IMR-90 (cell line): ENCODE data around the gene CNKSR2. TPM values are rescaled to one million over a fixed set of nuclear protein-coding genes. Genes with fewer than 3 reads are reported as not detected.

Source experiments
- ATAC-seq: fragments of 200-7000 bp; cut with Tn5 transposase; 2 replicates; pipeline ENCODE4 v1.9.1; 2020; ENCODE audit warnings: low read depth, mild to moderate bottlenecking, moderate library complexity
- BruUV-seq: library from RNA; stranded (reverse); fragments of 400-500 nt; replicated peaks from 2 replicates; lab custom pipeline; 2021; lab: Mats Ljungman, UMichigan
- CTCF ChIA-PET: fragments of 300-600 bp; formaldehyde crosslinking; extraction: SDS; loops from one replicate; lab custom pipeline; 2021; ENCODE audit warnings: antibody characterized with exemption; lab: Yijun Ruan, JAX
- POLR2A ChIA-PET: fragments of 300-600 bp; sonication (Branson Sonifier 250); formaldehyde crosslinking; loops from one replicate; lab custom pipeline; 2022; ENCODE audit warnings: antibody characterized with exemption; ENCODE audit not compliant: unreplicated experiment; lab: Charles Lee
- DNase-seq: peaks from one replicate; pipeline ENCODE4 v3.0.0; 2013
- H2AFZ ChIP-seq: replicated peaks from 2 replicates; pipeline ENCODE3; 2013; ENCODE audit warnings: low read length, mild to moderate bottlenecking; ENCODE audit not compliant: poor library complexity
- H2AK5ac ChIP-seq: 2 replicates; pipeline ENCODE4 v1.6.1; 2013; ENCODE audit warnings: low read depth, low read length, inconsistent platforms
- H2AK9ac ChIP-seq: replicated peaks from 2 replicates; pipeline ENCODE3; 2013; ENCODE audit warnings: mild to moderate bottlenecking, low read depth, low read length, moderate library complexity; ENCODE audit not compliant: poor library complexity
- H2BK120ac ChIP-seq: 2 replicates; pipeline ENCODE4 v1.6.1; 2013; ENCODE audit warnings: low read depth, low read length, inconsistent platforms
- H2BK15ac ChIP-seq: 3 replicates; pipeline ENCODE4 v1.6.1; 2013; ENCODE audit warnings: low read depth, low read length, inconsistent platforms
- H2BK20ac ChIP-seq: 2 replicates; pipeline ENCODE4 v1.6.1; 2013; ENCODE audit warnings: low read depth, mild to moderate bottlenecking, inconsistent platforms, low read length, moderate library complexity
- H2BK5ac ChIP-seq: 2 replicates; pipeline ENCODE4 v1.6.1; 2013; ENCODE audit warnings: mild to moderate bottlenecking, low read depth, low read length, inconsistent platforms; ENCODE audit not compliant: poor library complexity, severe bottlenecking
- H3K14ac ChIP-seq: replicated peaks from 2 replicates; pipeline ENCODE4 v1.6.1; 2013; ENCODE audit warnings: low read depth, low read length, inconsistent platforms
- H3K18ac ChIP-seq: 2 replicates; pipeline ENCODE4 v1.6.1; 2013; ENCODE audit warnings: low read depth, low read length, control low read depth
- H3K23ac ChIP-seq: 2 replicates; pipeline ENCODE4 v1.6.1; 2013; ENCODE audit warnings: low read depth, low read length, inconsistent platforms
- H3K27ac ChIP-seq: 2 replicates; pipeline ENCODE4 v1.5.1; 2013; ENCODE audit warnings: mild to moderate bottlenecking, control low read depth, low read length; ENCODE audit not compliant: insufficient read depth
- H3K27me3 ChIP-seq: 2 replicates; pipeline ENCODE4 v1.6.1; 2013; ENCODE audit warnings: low read length; ENCODE audit not compliant: control insufficient read depth, insufficient read depth
- H3K36me3 ChIP-seq: 2 replicates; pipeline ENCODE4 v1.6.1; 2013; ENCODE audit warnings: low read length, mixed read lengths; ENCODE audit not compliant: control insufficient read depth, insufficient read depth
- H3K4ac ChIP-seq: 2 replicates; pipeline ENCODE4 v1.6.1; 2013; ENCODE audit warnings: low read depth, low read length, inconsistent platforms
- H3K4me1 ChIP-seq: 2 replicates; pipeline ENCODE4 v1.6.1; 2013; ENCODE audit warnings: low read length, mixed read lengths; ENCODE audit not compliant: control insufficient read depth, insufficient read depth
- H3K4me2 ChIP-seq: 2 replicates; pipeline ENCODE4 v1.6.1; 2013; ENCODE audit warnings: low read depth, mild to moderate bottlenecking, control low read depth, low read length, moderate library complexity
- H3K4me3 ChIP-seq: 2 replicates; pipeline ENCODE4 v1.5.1; 2013; ENCODE audit warnings: low read depth, mild to moderate bottlenecking, control low read depth, low read length, moderate library complexity; ENCODE audit not compliant: insufficient read depth
- H3K56ac ChIP-seq: 2 replicates; pipeline ENCODE4 v1.6.1; 2013; ENCODE audit warnings: low read length, inconsistent platforms; ENCODE audit not compliant: insufficient read depth; ENCODE audit errors: extremely low read depth
- H3K79me1 ChIP-seq, 2 experiments: 2 replicates each; pipeline ENCODE4 v1.6.1; 2013; ENCODE audit warnings: low read length in 2 of 2, inconsistent platforms in 1 of 2, low read depth in 1 of 2
- H3K9ac ChIP-seq: 2 replicates; pipeline ENCODE4 v1.6.1; 2013; ENCODE audit warnings: low read depth, low read length, control low read depth
- H3K9me1 ChIP-seq: 2 replicates; pipeline ENCODE4 v1.6.1; 2013; ENCODE audit warnings: low read length, inconsistent platforms; ENCODE audit not compliant: insufficient read depth
- H3K9me3 ChIP-seq: 2 replicates; pipeline ENCODE4 v1.6.1; 2013; ENCODE audit warnings: low read length; ENCODE audit not compliant: control insufficient read depth, insufficient read depth
- H4K20me1 ChIP-seq: 2 replicates; pipeline ENCODE4 v1.6.1; 2013; ENCODE audit warnings: low read length, inconsistent platforms; ENCODE audit not compliant: insufficient read depth
- H4K5ac ChIP-seq: 2 replicates; pipeline ENCODE4 v1.6.1; 2013; ENCODE audit warnings: mild to moderate bottlenecking, low read depth, low read length, control low read depth
- H4K8ac ChIP-seq, 2 experiments: 2 replicates each; pipeline ENCODE4 v1.6.1; 2013; ENCODE audit warnings: low read depth in 2 of 2, low read length in 2 of 2, control low read depth in 1 of 2, inconsistent platforms in 1 of 2
- H4K91ac ChIP-seq: 2 replicates; pipeline ENCODE4 v1.6.1; 2013; ENCODE audit warnings: low read depth, low read length, inconsistent platforms; ENCODE audit not compliant: insufficient read depth
- BHLHE40 ChIP-seq: fragments of 150-350 bp; IDR thresholded peaks from 2 replicates; pipeline ENCODE4 v1.6.1; 2016; ENCODE audit warnings: mild to moderate bottlenecking, low read depth, low read length
- CEBPB ChIP-seq: IDR thresholded peaks from 2 replicates; pipeline ENCODE4 v1.6.1; 2012; ENCODE audit warnings: low read depth, low read length, improper control_type of control experiment
- CHD1 ChIP-seq: IDR thresholded peaks from 2 replicates; pipeline ENCODE4 v1.6.1; 2012; ENCODE audit warnings: low read depth, low read length, improper control_type of control experiment
- CTCF ChIP-seq: conservative IDR thresholded peaks from 2 replicates; pipeline ENCODE4 v1.5.1; 2012; ENCODE audit warnings: mild to moderate bottlenecking, low read depth, low read length, improper control_type of control experiment
- FOS ChIP-seq: fragments of 150-350 bp; IDR thresholded peaks from 2 replicates; pipeline ENCODE4 v1.6.1; 2016; ENCODE audit warnings: low read depth, low read length
- MAFK ChIP-seq: IDR thresholded peaks from 2 replicates; pipeline ENCODE4 v1.6.1; 2012; ENCODE audit warnings: low read depth, low read length, improper control_type of control experiment
- MAZ ChIP-seq: IDR thresholded peaks from 2 replicates; pipeline ENCODE4 v1.6.1; 2012; ENCODE audit warnings: low read depth, mild to moderate bottlenecking, low read length, improper control_type of control experiment, moderate library complexity, borderline replicate concordance
- MXI1 ChIP-seq: IDR thresholded peaks from 2 replicates; pipeline ENCODE4 v1.6.1; 2012; ENCODE audit warnings: low read depth, mild to moderate bottlenecking, low read length, moderate library complexity, borderline replicate concordance
- POLR2A ChIP-seq: IDR thresholded peaks from 2 replicates; pipeline ENCODE4 v1.6.1; 2012; ENCODE audit warnings: mild to moderate bottlenecking, low read depth, low read length
- RAD21 ChIP-seq: IDR thresholded peaks from 2 replicates; pipeline ENCODE4 v1.6.1; 2012; ENCODE audit warnings: low read length, improper control_type of control experiment
- RCOR1 ChIP-seq: IDR thresholded peaks from 2 replicates; pipeline ENCODE4 v1.6.1; 2012; ENCODE audit warnings: mild to moderate bottlenecking, low read length, improper control_type of control experiment; ENCODE audit not compliant: insufficient replicate concordance
- RFX5 ChIP-seq: IDR thresholded peaks from 2 replicates; pipeline ENCODE4 v1.8.0; 2012; ENCODE audit warnings: low read depth, mild to moderate bottlenecking, low read length, moderate library complexity
- SMC3 ChIP-seq: fragments of 150-350 bp; IDR thresholded peaks from 2 replicates; pipeline ENCODE4 v1.6.1; 2016; ENCODE audit warnings: low read depth, mild to moderate bottlenecking, antibody characterized with exemption, low read length, moderate library complexity
- USF2 ChIP-seq: fragments of 150-350 bp; IDR thresholded peaks from 2 replicates; pipeline ENCODE4 v1.6.1; 2017; ENCODE audit warnings: mild to moderate bottlenecking, antibody characterized with exemption, low read length, low read depth
- WGBS, 2 experiments: methylation state at CpG; one replicate each; pipeline versions ENCODE4 v1.1.5 to v1.1.7; 2013; ENCODE audit warnings: missing lambda C conversion rate in 2 of 2; ENCODE audit not compliant: insufficient read length in 1 of 2; ENCODE audit errors: extremely low coverage in 2 of 2; 5-methylcytosine and 5-hydroxymethylcytosine counted together
- dilution Hi-C: fragments of 300-500 bp; cut with HindIII; formaldehyde crosslinking; loops from one replicate; pipeline ENCODE4 v1.14.3; 2018; ENCODE audit warnings: low sequenced_read_pairs; ENCODE audit not compliant: unreplicated experiment
- in situ Hi-C: fragments of 300-500 bp; cut with MboI; formaldehyde crosslinking; loops from 3 replicates; pipeline ENCODE4 v1.14.3; 2019; ENCODE audit warnings: low sequenced_read_pairs, inconsistent platforms, mixed read lengths
- intact Hi-C: fragments of 100-400 bp; cut with micrococcal nuclease; formaldehyde crosslinking; loops from 2 replicates; pipeline ENCODE4 v1.10.0; 2022
- polyA plus RNA-seq, 3 experiments: library from polyadenylated mRNA; depleted of rRNA; stranded (reverse); fragments of >200 nt; gene quantifications; 2 replicates each; pipeline ENCODE4 v1.2.3, GENCODE V29; 2012; ENCODE audit warnings: low replicate concordance in 1 of 3
- total RNA-seq: library from RNA; depleted of rRNA; stranded (reverse); fragments of >200 nt; gene quantifications from 2 replicates; pipeline ENCODE4 v1.2.3, GENCODE V29; 2012
- TF ChIP-seq, protein P1 (sequence below): fragments of 150-350 bp; IDR thresholded peaks from 2 replicates; pipeline ENCODE4 v1.6.1; 2016; ENCODE audit warnings: low read depth, mild to moderate bottlenecking, low read length, moderate library complexity, borderline replicate concordance

CNKSR2 gene
- total and polyA plus RNA-seq, 2 of the 4 experiments (the other 2 are of a cell fraction): 0.14 to 0.90 TPM

DNA sequence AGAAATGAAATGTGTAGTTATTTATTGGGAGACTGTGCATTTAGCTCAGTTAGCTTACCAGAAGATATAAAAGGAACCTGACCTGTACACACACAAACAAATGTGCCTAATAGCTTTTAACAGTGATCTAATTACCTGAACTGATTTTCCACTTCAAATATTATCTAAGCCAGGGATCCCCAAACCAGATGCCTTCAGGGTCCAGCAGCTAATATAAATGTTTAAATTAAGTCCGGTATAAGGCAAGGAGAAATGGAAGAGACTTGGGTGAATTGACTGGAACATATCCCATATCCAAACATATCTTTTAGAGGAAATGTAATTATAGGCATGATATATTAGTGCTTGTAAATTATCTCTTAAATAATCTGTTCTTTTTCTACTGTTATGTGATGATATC, 66.7 kb downstream of the CNKSR2 start:
- no peak for DNase-seq
- in situ Hi-C loops: no loop called here
- CTCF ChIA-PET: no interaction called here

More for the DNA sequence above, 66.7 kb downstream of the CNKSR2 start:
- Histone ChIP-seq H3K36me3 (no peaks in the 10 kb centered on the region), H4K91ac (no peak overlapping the region), H3K27me3 (no peaks in the 10 kb centered on the region), H3K4me1 (no peaks in the 10 kb centered on the region), H2AK5ac (no peak overlapping the region), H3K27ac (no peak overlapping the region), H3K9me1 (no peaks in the 10 kb centered on the region), H3K23ac (no peak overlapping the region), H2AK9ac (no peak overlapping the region), H3K9ac (no peak overlapping the region), H3K56ac (no peak overlapping the region), H4K5ac (no peak overlapping the region), H3K4me2 (no peak overlapping the region), H2BK15ac (no peak overlapping the region), H2AFZ (no peak overlapping the region), H3K9me3 (no peaks in the 10 kb centered on the region), H2BK120ac (no peak overlapping the region), H2BK20ac (no peak overlapping the region), H3K4me3 (no peak overlapping the region), H3K79me1 (no peaks in the 10 kb centered on the region), H3K18ac (no peak overlapping the region), H3K14ac (no peak overlapping the region), H4K20me1 (no peaks in the 10 kb centered on the region), H3K4ac (no peak overlapping the region), H4K8ac (no peak overlapping the region), H2BK5ac (no peak overlapping the region)
- no CpG with 5 or more reads among the region's 1 CpG for WGBS, 2 experiments
- dilution Hi-C loops: no loop called here
- no peak for ATAC-seq
- intact Hi-C loops: no loop called here
- POLR2A ChIA-PET: no interaction called here
- BruUV-seq: no TSS peak
- TF ChIP-seq MAZ: no peak
- TF ChIP-seq FOS: no peak
- TF ChIP-seq CHD1: no peak
- no peak for TF ChIP-seq SMC3
- no peak for TF ChIP-seq RFX5
- TF ChIP-seq BHLHE40: no peak
- TF ChIP-seq CEBPB: no peak
- no peak for TF ChIP-seq RCOR1
- no peak for TF ChIP-seq MXI1
- TF ChIP-seq RAD21: no peak
- TF ChIP-seq USF2: no peak
- no peak for TF ChIP-seq POLR2A
- no peak for TF ChIP-seq MAFK
- TF ChIP-seq, protein P1, sequence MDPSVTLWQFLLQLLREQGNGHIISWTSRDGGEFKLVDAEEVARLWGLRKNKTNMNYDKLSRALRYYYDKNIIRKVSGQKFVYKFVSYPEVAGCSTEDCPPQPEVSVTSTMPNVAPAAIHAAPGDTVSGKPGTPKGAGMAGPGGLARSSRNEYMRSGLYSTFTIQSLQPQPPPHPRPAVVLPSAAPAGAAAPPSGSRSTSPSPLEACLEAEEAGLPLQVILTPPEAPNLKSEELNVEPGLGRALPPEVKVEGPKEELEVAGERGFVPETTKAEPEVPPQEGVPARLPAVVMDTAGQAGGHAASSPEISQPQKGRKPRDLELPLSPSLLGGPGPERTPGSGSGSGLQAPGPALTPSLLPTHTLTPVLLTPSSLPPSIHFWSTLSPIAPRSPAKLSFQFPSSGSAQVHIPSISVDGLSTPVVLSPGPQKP: no peak
- no peak for TF ChIP-seq CTCF
